Peyer's patch (tissue), 4 donors: ENCODE measurements around the gene TMEM259.

Source experiments
- CTCF ChIP-seq, 6 experiments: fragments of 450-650 bp in 4 of 6; fragments of 200-600 bp in 2 of 6; sonication (generic) in 1 of 6; IDR thresholded peaks; one replicate each; pipeline ENCODE4 v1.5.1; 2017 to 2019; ENCODE audit warnings: antibody characterized with exemption in 6 of 6, mild to moderate bottlenecking in 3 of 6, moderate library complexity in 1 of 6
- POLR2A ChIP-seq, 2 donors: fragments of 450-650 bp; IDR thresholded peaks; one replicate each; pipeline ENCODE4 v1.5.1; 2017; ENCODE audit warnings: antibody characterized with exemption in 2 of 2, mild to moderate bottlenecking in 2 of 2, moderate library complexity in 2 of 2

DNA sequence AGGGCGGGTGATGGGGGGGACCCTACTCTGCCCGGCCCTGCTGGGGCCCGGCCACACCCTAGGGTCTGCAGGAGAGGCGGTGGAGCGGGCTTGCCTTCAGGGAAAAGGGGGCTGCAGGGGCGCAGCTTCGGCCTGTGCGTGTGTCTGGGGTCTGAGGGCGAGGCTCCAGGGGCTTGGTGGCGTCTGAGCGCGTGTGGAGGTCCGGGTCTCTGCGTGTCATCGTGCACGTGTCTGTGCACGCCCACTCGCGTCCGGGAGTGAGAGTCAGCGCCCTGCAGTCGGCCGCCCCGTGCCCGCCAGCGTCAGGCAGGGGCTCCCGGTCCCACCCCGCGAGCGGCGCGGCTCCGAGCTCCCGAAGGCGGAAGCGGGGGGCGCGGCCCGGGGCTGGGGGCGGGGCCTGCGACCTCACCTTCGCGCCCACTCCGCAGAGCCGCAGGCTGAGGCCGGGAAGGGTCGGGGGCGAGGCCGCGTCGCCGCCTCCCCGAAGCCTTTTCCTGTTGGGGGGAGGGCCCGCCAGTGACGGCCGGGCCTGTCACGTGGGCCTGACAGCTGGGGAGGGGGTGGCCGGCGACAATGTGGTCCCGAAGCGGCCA lies 45.9 kb upstream of the TMEM259 start, which contains the start of gene ARHGAP45:
- TF ChIP-seq CTCF (IDR thresholded peaks at IDR 0.05) (no peak), POLR2A (IDR thresholded peaks at IDR 0.05) (no peak)
